Anterior cingulate cortex (tissue), 58 donors: ENCODE measurements around the gene RNF213.
"Not testable (repeated sequence)": the region's sequence is repeated elsewhere in the genome, so short reads cannot be mapped to it uniquely, and the experiment has no call there.

ENCODE experiments used
- DNase-seq, 58 donors: peaks; one replicate each; lab custom pipeline; 2025; lab: John Stamatoyannopoulos, UW

Gene RNF213

GRCh38 chr17:80248001-80248893, 12.4 kb upstream of the RNF213 start:
- no peak for DNase-seq

GRCh38 chr17:80248894-80249710, 11.6 kb upstream of the RNF213 start:
- DNase-seq: no peak

DNA sequence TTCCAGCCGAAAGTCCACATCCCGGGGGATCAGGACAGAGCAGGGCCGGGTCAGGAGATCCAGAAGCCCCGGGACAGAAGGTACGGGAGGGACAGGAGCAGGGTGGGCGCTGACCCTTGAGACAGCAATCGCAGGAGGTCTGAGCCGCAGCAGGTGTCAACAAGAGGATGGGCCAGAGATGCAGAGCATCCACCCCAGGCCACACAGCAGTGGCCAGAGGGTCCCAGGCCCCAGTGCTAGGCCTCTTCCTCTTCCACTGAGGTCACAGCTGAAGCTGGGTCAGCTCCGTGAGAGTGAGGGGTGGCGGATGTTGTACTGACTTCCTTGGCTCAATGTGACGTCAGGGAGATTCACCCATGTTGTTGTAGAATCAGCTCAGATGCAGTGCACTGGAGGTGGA, 8.7 kb upstream of the RNF213 start:
- DNase-seq: no peak

DNA sequence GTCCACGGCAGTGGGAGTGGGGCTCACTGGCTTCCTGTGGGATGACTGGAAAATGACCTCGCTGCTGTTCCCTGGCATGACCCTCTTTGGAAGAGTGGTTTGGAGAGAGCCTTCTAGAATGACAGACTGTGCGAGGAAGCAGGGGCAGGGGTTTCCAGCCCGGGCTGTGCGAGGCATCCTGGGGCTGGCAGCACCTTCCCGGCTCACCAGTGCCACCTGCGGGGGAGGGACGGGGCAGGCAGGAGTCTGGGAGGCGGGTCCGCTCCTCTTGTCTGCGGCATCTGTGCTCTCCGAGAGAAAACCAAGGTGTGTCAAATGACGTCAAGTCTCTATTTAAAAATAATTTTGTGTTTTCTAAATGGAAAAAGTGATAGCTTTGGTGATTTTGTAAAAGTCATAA, 7.8 kb upstream of the RNF213 start:
- no peak for DNase-seq

- DNase-seq: no peak
Observed at GRCh38 chr17:80253631-80254395, 6.8 kb upstream of the RNF213 start.

DNA sequence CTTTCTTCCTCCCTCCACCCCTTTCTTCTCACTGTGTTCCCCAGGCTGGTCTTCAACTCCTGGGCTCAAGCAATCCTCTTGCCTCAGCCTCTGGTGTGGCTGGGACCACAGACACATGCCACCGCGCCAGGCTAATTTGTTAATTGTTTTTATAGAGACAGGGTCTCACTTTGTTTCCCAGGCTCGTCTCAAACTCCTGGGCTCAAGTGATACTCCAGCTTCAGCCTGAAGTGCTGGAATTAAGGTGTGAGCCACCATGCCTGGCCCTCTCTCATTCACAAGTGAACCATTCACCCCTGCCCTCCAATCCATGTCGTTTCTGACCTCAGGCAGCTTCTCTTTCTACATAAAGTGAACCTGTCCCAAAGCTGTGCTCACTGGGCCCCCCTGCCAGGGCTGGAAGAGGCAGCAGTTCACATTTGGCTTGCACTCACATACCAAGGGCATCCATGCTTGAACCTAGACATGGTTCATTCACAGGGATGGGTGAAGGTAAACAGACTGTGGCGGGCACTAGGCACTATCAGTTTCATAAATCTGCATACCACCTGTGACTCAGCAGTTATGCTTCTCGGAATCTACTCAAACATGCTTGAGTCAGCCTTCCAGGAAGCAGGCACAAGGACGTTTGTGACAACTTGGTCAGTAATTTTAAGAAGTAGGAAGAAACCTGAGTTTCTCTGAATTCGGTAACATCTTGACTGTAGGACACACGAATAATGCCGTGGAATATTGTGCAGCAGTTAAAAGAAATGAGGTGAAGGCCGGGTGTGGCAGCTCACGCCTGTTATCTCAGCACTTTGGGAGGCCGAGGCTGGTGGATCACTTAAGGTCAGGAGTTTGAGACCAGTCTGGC, 6.0 kb upstream of the RNF213 start:
- DNase-seq: no peak

- no peak for DNase-seq
Observed at GRCh38 chr17:80256034-80256350, 4.7 kb upstream of the RNF213 start.

GRCh38 chr17:80257716-80258213, 2.9 kb upstream of the RNF213 start:
- DNase-seq: no peak

DNA sequence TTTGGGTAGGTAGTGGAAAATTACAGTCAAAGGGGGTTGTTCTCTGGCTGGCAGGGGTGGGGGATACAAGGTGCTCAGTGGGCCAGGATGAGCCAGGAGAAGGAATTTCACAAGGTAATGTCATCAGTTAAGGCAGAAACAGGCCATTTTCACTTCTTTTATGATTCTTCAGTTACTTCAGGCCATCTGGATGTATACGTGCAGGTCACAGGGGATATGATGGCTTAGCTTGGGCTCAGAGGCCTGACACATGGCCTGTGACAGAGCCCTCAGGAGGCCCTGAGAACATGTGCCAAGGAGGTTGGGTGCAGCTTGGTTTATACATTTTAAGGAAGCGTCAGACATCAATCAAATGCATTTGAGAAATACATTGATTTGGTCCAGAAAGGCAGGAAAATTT, 2.4 kb upstream of the RNF213 start:
- not testable (repeated sequence) for DNase-seq

- no peak for DNase-seq
Observed at GRCh38 chr17:80259457-80260068, 1.1 kb upstream of the RNF213 start.

- DNase-seq: peak in 42 of 58 donors; percentile 10 to 66 (median 42)
Observed at GRCh38 chr17:80260069-80260535, 550 bp upstream of the RNF213 start.

DNA sequence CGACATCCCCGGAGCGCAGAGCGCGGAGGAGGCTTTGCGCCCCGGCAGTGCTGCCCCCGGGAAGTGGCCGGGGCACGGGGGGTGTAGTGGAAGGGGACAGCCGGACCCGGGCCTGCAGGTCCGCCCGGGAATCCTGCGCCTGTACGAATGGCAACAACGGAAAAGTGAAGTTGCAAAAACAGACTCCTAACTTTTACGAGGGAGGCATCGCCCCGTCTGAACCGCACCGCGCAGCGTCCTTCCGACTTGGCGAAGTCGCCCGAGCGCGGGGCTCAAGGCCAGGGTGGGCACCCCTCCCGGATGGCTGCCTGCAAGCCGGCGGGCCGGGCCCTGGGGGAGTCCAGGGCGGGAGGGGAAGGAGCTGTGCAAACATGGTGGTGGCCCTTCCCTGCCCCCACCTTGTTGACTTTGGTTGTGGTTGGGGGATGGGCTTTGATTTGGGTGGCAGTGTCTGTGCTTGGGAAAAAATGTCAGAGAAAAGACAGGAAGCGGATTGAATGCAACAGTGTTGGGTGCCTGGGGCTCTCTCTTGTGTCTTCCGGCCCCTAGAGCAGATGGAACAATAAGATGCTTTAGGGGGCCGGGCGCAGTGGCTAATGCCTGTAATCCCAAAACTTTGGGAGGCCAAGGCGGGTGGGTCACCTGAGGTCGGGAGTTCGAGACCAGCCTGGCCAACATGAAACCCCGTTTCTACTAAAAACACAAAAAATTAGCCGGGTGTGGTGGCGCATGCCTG, 675 bp downstream of the RNF213 start:
- peak in 29 of 58 donors; percentile 14 to 50 (median 35) for DNase-seq

DNA sequence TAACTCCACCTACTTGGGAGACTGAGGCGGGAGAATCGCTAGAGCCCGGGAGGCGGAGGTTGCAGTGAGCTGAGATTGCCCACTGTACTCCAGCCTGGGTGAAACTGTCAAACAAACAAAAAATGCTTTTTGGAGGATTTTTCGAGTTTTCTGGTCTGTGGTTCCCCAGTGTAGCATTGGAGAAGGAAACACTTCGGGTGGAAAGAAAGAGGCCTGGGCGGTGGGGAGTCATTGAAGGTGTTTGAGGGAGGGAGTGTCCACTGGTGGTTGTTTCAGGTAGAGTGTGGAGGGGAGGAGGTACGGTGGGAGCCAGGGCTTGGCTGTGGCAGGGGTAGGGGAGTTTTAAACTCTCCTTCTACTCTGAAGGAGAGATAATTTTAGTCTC, 1.2 kb downstream of the RNF213 start:
- no peak for DNase-seq

- no peak for DNase-seq
Observed at GRCh38 chr17:80262291-80262690, 1.6 kb downstream of the RNF213 start.

DNA sequence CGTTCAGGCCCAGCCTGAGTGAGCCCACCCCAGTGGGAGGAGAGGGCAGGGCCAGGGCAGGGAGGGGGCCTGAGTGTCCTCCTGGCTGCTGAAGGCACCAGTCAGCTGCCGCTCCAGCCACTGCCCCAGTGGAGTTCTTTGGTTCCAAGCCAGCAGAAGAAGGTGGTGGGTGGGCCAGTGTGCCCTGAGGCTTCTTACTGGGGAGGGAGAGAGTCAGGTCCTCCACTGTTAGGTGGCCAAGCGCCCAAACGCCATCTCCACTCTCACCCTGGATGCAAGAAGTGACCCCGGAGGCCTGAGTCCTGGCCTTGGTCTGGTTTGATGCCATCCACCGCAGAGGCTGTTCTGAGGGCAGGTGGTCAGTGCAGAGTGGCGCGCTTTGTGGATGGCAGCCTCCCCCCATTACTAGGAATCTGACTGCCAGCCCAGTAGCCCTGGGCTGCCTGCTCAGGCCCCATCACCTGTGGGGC, 2.2 kb downstream of the RNF213 start:
- no peak for DNase-seq

- peak in 21 of 58 donors; percentile 11 to 45 (median 20) for DNase-seq
Observed at GRCh38 chr17:80263253-80264204, 2.9 kb downstream of the RNF213 start.
